Spleen (tissue), 7 donors: ENCODE measurements around the gene ZBTB7C.

ENCODE experiments used
- POLR2A ChIP-seq, 3 donors: fragments of 450-650 bp; IDR thresholded peaks; one replicate each; pipeline ENCODE4 v1.5.1; 2017; ENCODE audit warnings: antibody characterized with exemption in 3 of 3, mild to moderate bottlenecking in 1 of 3
- POLR2AphosphoS5 ChIP-seq, 3 donors: sonication (generic); formaldehyde crosslinking; IDR thresholded peaks; one replicate each; pipeline ENCODE4 v1.5.1; 2017; ENCODE audit warnings: antibody characterized with exemption in 3 of 3
- TF ChIP-seq, protein P1 (sequence below), 11 experiments: fragments of 200-600 bp in 7 of 11; fragments of 450-650 bp in 4 of 11; sonication (generic) in 4 of 11; IDR thresholded peaks in 8 of 11; conservative IDR thresholded peaks in 3 of 11; 1 replicate in 7 of 11; 2 replicates in 4 of 11; pipeline versions ENCODE4 v1.4.0 to v1.8.0; 2016 to 2021; ENCODE audit warnings: antibody characterized with exemption in 11 of 11, inconsistent platforms in 4 of 11, mild to moderate bottlenecking in 1 of 11
- donor health status: DM: no; HTN: no; CAD: no; lungs with moderate emphysema.
- donor health status: DM: no; HTN: no; CAD: no.
- donor health status: DM: no; HTN: no; CAD: no.

DNA sequence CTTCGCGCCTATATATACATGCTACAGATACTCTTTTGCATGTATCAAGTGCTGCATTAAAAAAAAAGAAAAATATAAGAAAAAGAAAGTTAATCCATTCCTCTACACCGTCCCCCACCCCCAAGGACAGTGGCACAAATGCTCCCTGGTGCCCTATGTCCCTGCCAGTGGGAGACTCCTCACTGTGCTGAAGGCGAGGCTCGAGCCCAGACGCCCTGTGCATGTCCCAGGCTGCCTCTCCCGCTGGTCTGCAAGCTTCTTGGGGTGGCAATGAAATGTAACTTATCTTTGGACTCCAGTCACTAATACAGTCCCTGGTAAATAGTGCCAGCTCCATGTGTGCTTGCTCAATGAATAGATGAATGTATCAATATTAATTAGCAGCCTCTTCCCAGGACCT lies 293.2 kb downstream of the ZBTB7C start:
- TF ChIP-seq, protein P1, sequence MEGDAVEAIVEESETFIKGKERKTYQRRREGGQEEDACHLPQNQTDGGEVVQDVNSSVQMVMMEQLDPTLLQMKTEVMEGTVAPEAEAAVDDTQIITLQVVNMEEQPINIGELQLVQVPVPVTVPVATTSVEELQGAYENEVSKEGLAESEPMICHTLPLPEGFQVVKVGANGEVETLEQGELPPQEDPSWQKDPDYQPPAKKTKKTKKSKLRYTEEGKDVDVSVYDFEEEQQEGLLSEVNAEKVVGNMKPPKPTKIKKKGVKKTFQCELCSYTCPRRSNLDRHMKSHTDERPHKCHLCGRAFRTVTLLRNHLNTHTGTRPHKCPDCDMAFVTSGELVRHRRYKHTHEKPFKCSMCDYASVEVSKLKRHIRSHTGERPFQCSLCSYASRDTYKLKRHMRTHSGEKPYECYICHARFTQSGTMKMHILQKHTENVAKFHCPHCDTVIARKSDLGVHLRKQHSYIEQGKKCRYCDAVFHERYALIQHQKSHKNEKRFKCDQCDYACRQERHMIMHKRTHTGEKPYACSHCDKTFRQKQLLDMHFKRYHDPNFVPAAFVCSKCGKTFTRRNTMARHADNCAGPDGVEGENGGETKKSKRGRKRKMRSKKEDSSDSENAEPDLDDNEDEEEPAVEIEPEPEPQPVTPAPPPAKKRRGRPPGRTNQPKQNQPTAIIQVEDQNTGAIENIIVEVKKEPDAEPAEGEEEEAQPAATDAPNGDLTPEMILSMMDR (IDR thresholded peaks at IDR 0.05 in 8 of 11, conservative IDR thresholded peaks at IDR 0.05 in 3 of 11): no peak
- TF ChIP-seq POLR2A (IDR thresholded peaks at IDR 0.05): no peak
- no peak for TF ChIP-seq POLR2AphosphoS5 (IDR thresholded peaks at IDR 0.05)
